Measurements from ENCODE around the gene MAP3K6. TPM values are rescaled to one million over a fixed set of nuclear protein-coding genes. Genes with fewer than 3 reads are reported as not detected.

MAP3K6 gene
- total and polyA plus RNA-seq, 2 of the 13 experiments (the other 11 are each of a cell fraction or from before 2014, with no cell fraction given), result 2.7 to 3.2 TPM

- TF ChIP-seq ZSCAN5A (CRISPR knock-in tag; IDR thresholded peaks at IDR 0.05; ENCODE audit: borderline replicate concordance) (no peak), HNRNPK (IDR thresholded peaks at IDR 0.05; ENCODE audit: low read depth, low read length, poor library complexity, severe bottlenecking) (no peak), ZNF557 (CRISPR knock-in tag; IDR thresholded peaks at IDR 0.05) (no peak), ZBTB25 (CRISPR knock-in tag; IDR thresholded peaks at IDR 0.05) (peak; percentile 61; the same call in 1 of the 2 replicates), RBM39 (IDR thresholded peaks at IDR 0.05; ENCODE audit: low read depth, low read length, poor library complexity, severe bottlenecking) (no peak), ZBTB42 (CRISPR knock-in tag; IDR thresholded peaks at IDR 0.05) (no peak), ZGPAT (CRISPR knock-in tag; IDR thresholded peaks at IDR 0.05) (peak; percentile 87), SMC3 (IDR thresholded peaks at IDR 0.05; ENCODE audit: low read length) (no peak), TSC22D2 (CRISPR knock-in tag; IDR thresholded peaks at IDR 0.05; ENCODE audit: borderline replicate concordance) (no peak), NONO (IDR thresholded peaks at IDR 0.05) (no peak), NONO (CRISPR knock-in tag; conservative IDR thresholded peaks at IDR 0.05) (no peak), ZNF343 (CRISPR knock-in tag; IDR thresholded peaks at IDR 0.05) (no peak), ZNF577 (CRISPR knock-in tag; IDR thresholded peaks at IDR 0.05; ENCODE audit: borderline replicate concordance, low read depth) (no peak), ZSCAN22 (CRISPR knock-in tag; IDR thresholded peaks at IDR 0.05) (no peak), FOXO1 (CRISPR knock-in tag; IDR thresholded peaks at IDR 0.05) (peak; percentile 21; the same call in 1 of the 2 replicates), BHLHE40 (IDR thresholded peaks at IDR 0.05; ENCODE audit: low read length) (no peak), CCAR2 (optimal IDR thresholded peaks at IDR 0.05; ENCODE audit: low read depth, low read length) (no peak), BCLAF1 (IDR thresholded peaks at IDR 0.05) (no peak), PHF8 (CRISPR knock-in tag; IDR thresholded peaks at IDR 0.05) (peak; percentile 58), KDM4B (CRISPR knock-in tag; IDR thresholded peaks at IDR 0.05) (no peak; the same call in 1 of the 2 replicates), PREB (CRISPR knock-in tag; IDR thresholded peaks at IDR 0.05) (no peak), JARID2 (CRISPR knock-in tag; IDR thresholded peaks at IDR 0.05; ENCODE audit: insufficient replicate concordance) (no peak), SOX5 (CRISPR knock-in tag; IDR thresholded peaks at IDR 0.05; ENCODE audit: borderline replicate concordance) (no peak)
These were observed 25.1 kb downstream of the MAP3K6 start, which contains the start of gene SYTL1 (continued) for GRCh38 chr1:27341525-27342252.
